ENCODE measurements around the gene IFNAR1.

DNA sequence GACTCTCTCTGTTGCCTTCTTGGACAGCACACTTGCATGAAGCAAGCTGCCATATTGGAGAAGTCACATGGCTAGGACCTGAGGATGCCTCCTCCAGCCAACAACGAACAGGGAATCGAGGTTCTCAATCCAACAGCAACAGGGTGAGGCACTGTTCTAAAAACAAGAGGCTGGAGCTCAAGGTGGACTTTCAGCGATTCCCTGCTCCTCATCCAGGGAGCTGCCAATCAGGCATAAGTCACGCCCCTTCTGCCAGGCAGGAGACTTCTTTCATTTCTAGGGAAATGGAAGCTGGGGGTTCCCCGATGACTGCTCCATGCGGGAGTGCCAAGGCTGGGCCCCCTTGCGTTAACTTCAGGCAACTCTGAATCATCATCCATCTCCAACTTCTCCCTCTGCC is 22.7 kb upstream of the IFNAR1 start:
- no peak for TF ChIP-seq POLR2AphosphoS5 (IDR thresholded peaks at IDR 0.05; ENCODE audit: low read depth, low read length)
- TF ChIP-seq, protein P1, sequence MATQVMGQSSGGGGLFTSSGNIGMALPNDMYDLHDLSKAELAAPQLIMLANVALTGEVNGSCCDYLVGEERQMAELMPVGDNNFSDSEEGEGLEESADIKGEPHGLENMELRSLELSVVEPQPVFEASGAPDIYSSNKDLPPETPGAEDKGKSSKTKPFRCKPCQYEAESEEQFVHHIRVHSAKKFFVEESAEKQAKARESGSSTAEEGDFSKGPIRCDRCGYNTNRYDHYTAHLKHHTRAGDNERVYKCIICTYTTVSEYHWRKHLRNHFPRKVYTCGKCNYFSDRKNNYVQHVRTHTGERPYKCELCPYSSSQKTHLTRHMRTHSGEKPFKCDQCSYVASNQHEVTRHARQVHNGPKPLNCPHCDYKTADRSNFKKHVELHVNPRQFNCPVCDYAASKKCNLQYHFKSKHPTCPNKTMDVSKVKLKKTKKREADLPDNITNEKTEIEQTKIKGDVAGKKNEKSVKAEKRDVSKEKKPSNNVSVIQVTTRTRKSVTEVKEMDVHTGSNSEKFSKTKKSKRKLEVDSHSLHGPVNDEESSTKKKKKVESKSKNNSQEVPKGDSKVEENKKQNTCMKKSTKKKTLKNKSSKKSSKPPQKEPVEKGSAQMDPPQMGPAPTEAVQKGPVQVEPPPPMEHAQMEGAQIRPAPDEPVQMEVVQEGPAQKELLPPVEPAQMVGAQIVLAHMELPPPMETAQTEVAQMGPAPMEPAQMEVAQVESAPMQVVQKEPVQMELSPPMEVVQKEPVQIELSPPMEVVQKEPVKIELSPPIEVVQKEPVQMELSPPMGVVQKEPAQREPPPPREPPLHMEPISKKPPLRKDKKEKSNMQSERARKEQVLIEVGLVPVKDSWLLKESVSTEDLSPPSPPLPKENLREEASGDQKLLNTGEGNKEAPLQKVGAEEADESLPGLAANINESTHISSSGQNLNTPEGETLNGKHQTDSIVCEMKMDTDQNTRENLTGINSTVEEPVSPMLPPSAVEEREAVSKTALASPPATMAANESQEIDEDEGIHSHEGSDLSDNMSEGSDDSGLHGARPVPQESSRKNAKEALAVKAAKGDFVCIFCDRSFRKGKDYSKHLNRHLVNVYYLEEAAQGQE (IDR thresholded peaks at IDR 0.05; ENCODE audit: insufficient read depth in 1 of 2, low read depth in 2 of 2, low read length in 2 of 2): no peak
- no peak for TF ChIP-seq FOXP2 (optimal IDR thresholded peaks at IDR 0.05; ENCODE audit: borderline replicate concordance, extremely low read depth, extremely low read length, insufficient read depth)
